Neuron (in vitro differentiated cells): Measurements from ENCODE around the gene GALNT3.
A peak's percentile ranks its signal among the peaks of the same experiment; 100 is the strongest.

Experiments used
- H2AFZ ChIP-seq: one replicate; pipeline ENCODE4 v1.6.1; 2013; ENCODE audit warnings: low read depth, mild to moderate bottlenecking, inconsistent platforms, low read length, moderate library complexity
- H3K27me3 ChIP-seq: one replicate; pipeline ENCODE4 v1.6.1; 2013; ENCODE audit warnings: low read length; ENCODE audit not compliant: insufficient read depth
- H3K36me3 ChIP-seq: one replicate; pipeline ENCODE4 v1.6.1; 2013; ENCODE audit warnings: low read length; ENCODE audit not compliant: insufficient read depth
- H3K4me1 ChIP-seq: one replicate; pipeline ENCODE4 v1.6.1; 2013; ENCODE audit warnings: low read length; ENCODE audit not compliant: insufficient read depth
- H3K4me3 ChIP-seq: 2 replicates; pipeline ENCODE4 v1.5.1; 2013; ENCODE audit warnings: mild to moderate bottlenecking, low read length, moderate library complexity
- H3K9me3 ChIP-seq: one replicate; pipeline ENCODE4 v1.6.1; 2013; ENCODE audit warnings: low read length

The GALNT3 gene

DNA sequence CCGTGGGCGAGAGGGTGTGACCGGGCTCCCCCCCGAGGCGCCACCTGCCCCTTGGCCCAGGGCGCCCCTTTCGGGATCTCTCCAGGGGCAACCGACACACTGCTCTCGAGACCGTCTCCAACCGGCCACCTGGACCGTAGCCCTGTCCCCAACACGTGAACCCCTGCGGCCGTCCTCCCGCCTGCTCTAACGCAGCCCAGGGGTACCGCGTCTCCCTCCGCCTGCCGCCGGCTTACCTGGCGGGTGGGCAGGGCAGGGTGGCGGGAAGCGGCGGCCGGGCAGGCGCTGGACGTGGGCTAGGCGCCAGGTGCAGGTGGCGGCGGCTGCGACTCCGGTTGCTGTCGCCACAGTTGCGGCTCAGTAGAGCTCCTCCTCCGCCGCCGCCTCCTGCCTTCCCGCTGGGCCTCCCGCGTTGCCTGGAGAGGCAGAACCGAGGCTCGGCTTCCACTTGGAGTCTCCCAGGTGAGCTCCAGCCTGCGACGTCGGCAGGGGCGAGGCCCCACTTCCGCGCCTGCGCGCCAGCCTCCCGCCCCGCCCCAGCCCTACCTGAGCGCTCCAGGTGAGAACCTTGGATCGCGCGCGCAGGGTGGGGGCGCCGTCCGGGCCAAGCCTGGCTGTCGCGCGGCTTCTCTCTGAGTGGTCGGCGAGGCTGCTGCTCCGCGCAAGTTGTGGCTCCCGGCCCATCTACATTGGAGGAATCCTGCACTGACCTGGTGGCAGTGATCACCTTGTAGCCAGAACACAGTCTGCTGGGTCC lies at the start of gene GALNT3:
Gene GALNT3, minus strand, starts transcription at position 469 of the 757 bp plus-strand sequence. CDS start 23,547 bp downstream, outside the sequence.
- Histone ChIP-seq H3K27me3 (peaks cover 9% of the 10 kb centered on the region), H3K36me3 (no peaks in the 10 kb centered on the region), H3K4me1 (no peaks in the 10 kb centered on the region), H3K9me3 (peaks cover 6% of the 10 kb centered on the region), H2AFZ (peak within 1 kb of the TSS; percentile 14), H3K4me3 (peak within 1 kb of the TSS; percentile 37)

DNA sequence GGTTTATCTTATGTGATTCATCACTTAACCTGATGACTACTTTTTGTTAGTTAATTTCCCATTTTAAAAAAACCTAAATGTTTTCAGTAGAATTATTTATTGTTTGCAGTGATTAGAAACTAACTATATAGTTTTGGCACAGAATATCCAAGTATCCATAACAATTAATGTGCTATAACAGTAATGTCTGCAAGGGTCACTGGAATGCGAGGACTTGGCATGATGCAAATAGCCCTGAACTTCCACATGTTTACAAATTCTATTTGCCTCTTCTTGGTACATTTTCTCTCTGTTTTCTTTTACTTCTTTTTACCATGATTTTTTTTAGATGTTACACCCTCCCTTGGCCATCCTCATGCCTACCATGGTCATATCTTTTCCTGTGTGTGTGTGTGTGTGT lies 49.3 kb upstream of the GALNT3 start:
- no peaks in the 10 kb centered on the region for H3K27me3 ChIP-seq
- H3K4me3 ChIP-seq = no peak overlapping the region
- no peaks in the 10 kb centered on the region for H3K9me3 ChIP-seq
- peaks cover 11% of the 10 kb centered on the region for H3K4me1 ChIP-seq
- H3K36me3 ChIP-seq = no peaks in the 10 kb centered on the region
- H2AFZ ChIP-seq = no peak overlapping the region

DNA sequence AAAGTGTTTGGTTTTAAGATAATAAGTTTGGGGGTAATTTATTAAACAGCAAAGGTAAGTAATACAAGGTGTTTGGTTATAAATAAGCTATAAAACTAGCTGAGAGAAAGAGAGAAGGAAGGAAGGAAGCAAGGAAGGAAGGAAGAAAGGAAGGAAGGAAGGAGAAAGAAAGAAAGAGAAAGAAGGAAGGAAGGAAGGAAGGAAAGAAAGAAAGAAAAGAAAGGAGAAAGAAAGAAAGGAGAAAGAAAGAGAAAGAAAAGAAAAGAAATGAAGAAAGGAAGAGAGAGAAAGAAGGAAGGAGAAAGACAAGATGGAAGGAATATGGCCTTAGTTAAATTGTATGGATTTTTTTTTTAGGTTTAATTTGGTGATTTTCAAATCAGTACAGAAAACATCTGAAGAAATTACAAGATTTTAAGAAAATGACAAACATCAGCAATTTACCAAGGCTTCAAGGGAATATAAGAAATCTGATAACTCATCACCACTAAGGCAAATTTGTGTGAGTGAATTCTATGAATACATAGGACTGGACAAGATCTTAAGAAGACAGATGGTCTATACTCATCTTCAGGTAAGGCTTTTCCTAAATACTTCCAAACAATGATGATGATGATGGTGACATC lies 46.4 kb upstream of the GALNT3 start:
- no peak overlapping the region for H2AFZ ChIP-seq
- H3K36me3 ChIP-seq = no peaks in the 10 kb centered on the region
- H3K9me3 ChIP-seq = no peaks in the 10 kb centered on the region
- no peak overlapping the region for H3K4me3 ChIP-seq
- H3K4me1 ChIP-seq = peaks cover 11% of the 10 kb centered on the region
- no peaks in the 10 kb centered on the region for H3K27me3 ChIP-seq

DNA sequence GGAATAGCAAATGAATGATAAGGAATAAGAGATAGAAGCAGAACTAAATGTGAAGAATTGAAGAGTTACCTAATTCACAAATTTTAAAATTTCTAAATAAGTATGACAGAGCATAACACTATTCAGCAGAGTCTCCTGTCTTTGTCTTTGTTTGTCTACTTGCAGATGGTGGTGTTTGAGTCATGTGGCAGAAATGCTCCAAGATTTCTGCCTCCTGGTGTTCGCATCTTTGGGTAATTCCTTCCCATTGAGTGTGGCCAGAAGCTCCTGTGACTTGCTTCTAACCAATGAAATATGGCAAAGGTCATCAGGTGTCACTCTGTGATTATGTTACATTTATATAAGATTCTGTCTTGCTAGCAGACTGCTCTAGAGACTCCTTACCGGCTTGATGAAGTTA lies 45.6 kb upstream of the GALNT3 start:
- no peak overlapping the region for H3K4me3 ChIP-seq
- peaks cover 8% of the 10 kb centered on the region for H3K4me1 ChIP-seq
- no peaks in the 10 kb centered on the region for H3K36me3 ChIP-seq
- no peaks in the 10 kb centered on the region for H3K27me3 ChIP-seq
- no peak overlapping the region for H2AFZ ChIP-seq
- H3K9me3 ChIP-seq = no peaks in the 10 kb centered on the region

DNA sequence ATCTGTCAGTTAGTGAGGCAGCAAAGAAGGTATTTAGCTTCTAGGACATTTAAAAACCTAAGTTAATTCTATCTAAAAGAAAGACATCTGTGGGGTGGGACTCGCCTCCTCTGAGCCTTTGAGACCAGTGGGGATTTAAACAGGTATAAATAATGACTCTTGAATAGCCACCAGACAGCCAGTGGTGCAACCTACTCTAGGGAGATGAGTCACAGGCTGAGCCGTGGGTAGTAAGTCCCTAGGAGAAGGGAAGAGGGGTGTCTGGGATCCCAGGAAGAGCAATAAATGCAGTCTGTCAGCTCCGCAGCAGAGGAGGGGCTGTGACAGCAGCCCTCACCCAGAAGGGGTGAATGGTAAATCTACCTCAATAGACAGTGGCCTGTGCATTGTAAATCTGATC lies 43.1 kb upstream of the GALNT3 start:
- H3K9me3 ChIP-seq = no peaks in the 10 kb centered on the region
- H3K4me1 ChIP-seq = peaks cover 7% of the 10 kb centered on the region
- H3K27me3 ChIP-seq = no peaks in the 10 kb centered on the region
- H2AFZ ChIP-seq = no peak overlapping the region
- H3K36me3 ChIP-seq = no peaks in the 10 kb centered on the region
- no peak overlapping the region for H3K4me3 ChIP-seq

DNA sequence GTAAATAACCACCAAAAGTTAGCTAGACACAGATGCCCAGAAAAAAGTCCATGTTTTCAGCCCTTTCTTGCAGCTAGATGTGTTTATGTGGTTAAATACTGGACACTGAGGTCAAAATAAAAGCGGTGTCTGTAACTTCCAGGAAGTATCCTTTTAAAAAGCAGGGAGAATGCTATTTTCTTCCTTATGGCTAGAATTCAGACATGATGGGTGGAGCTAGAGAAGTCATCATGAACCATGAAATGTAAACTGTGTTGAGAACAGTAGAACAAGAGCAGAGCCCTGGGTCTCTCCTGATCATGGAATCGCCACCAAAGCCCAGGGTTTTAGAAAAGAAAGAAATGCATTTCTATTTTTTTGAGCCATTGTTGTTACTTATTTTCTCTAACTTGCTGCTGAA lies 41.3 kb upstream of the GALNT3 start:
- Histone ChIP-seq H3K4me3 (no peak overlapping the region), H3K36me3 (no peaks in the 10 kb centered on the region), H3K9me3 (no peaks in the 10 kb centered on the region), H3K4me1 (peaks cover 6% of the 10 kb centered on the region), H3K27me3 (no peaks in the 10 kb centered on the region), H2AFZ (no peak overlapping the region)

DNA sequence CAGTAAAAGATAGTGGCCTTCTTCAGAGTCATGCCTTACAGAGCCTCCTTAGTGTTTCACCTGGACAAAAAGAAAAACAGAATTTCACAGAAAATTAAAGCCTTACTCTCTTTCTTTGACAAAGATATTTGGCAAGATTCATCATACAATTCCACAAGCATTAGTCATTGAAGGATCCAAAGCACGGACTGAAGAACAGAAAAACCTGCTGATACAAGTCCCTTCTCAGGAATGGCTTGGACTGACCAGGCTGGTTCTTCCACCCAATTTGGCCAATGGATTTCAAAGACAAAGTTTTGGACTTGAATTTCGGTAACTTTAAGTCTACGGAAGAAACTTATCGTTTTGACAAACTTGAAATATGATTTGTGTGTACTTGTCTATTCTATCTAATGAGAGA lies 39.1 kb upstream of the GALNT3 start:
- H3K36me3 ChIP-seq = no peaks in the 10 kb centered on the region
- peaks cover 6% of the 10 kb centered on the region for H3K4me1 ChIP-seq

DNA sequence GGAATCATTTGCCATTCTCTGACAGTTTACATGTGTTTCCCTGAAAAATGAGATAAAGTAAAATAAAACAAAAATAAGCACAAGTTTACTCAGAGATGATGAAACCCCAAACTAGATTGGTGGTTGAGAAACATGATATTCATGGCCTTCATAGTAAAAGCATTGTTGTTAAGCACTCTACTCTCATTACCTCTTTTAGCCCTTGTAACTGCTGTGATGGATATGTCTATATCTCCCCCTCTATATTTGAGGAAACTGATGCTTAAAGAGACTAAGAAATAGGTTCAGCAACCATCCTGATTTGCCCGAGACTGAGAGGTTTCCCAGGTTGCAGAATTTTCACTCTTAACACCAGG lies 33.9 kb upstream of the GALNT3 start:
- Histone ChIP-seq H3K36me3 (no peaks in the 10 kb centered on the region), H2AFZ (no peak overlapping the region), H3K4me1 (peaks cover 2% of the 10 kb centered on the region)

More for the DNA sequence above, 39.1 kb upstream of the GALNT3 start:
- no peak overlapping the region for H2AFZ ChIP-seq
- no peaks in the 10 kb centered on the region for H3K27me3 ChIP-seq
- H3K4me3 ChIP-seq = no peak overlapping the region
- H3K9me3 ChIP-seq = no peaks in the 10 kb centered on the region

DNA sequence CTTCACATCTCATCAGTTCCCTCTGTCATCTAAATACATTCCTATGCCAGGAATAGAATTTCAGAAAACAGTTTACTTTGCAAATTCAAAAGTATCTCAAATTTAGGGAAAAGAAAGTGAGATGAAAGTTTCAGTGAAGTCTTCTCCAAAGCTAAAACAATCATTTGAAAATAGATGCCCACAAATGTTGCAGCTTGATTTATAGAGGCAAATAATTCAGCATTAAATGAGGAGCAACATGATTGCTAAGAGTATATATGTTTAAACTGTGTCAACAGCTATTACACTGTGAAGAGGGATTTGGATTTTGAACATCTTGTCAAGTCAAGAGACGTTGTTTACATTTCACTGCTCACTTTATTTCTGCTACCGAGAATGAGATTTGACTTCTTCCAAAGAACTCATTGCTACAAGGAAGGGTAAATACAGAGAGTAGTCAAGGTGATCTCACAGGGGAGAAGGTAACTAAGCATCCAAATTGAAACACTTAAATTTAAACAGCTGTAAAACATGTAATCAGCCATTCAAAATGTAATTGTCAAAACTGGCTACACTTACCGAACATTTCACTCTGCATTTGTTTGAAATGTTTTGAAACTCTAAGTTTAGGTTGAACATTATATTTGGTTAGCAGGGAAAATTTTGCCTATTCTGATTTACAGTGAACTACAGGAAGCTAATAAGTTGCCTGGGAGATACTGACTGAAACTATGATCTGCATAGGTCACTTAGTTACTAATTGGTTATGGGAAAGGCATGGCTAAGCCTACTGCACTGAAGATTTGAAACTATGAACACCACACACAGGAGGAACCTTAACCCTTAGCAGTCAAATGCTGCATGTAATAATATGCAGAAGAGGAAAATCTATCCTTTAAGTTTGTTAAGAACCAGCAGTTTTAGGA lies 33.2 kb upstream of the GALNT3 start:
- H3K9me3 ChIP-seq = no peaks in the 10 kb centered on the region
- H3K36me3 ChIP-seq = no peaks in the 10 kb centered on the region
- H3K4me1 ChIP-seq = no peaks in the 10 kb centered on the region
- H3K4me3 ChIP-seq = no peak overlapping the region
- no peak overlapping the region for H2AFZ ChIP-seq
- H3K27me3 ChIP-seq = no peaks in the 10 kb centered on the region

More for the DNA sequence above, 33.9 kb upstream of the GALNT3 start:
- Histone ChIP-seq H3K27me3 (no peaks in the 10 kb centered on the region), H3K4me3 (no peak overlapping the region), H3K9me3 (no peaks in the 10 kb centered on the region)

DNA sequence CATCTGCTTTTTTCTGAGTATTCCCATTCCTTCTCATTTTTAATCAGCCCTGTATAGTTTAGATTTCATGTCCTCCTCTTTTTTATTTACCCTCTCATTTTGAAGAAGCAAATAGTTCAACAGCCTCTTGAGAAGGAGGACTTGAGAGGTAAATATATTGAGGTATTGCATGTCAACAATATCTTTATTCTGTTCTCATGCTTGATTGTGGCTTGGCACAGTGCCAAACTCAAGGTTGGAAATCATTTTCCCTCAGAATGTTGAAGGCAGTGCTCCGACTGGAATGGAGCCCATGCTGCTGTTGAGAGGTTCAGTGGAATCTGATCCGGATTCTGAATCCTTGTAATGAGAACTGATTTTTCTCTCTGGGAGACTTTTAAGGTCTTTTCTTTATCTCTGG lies 31.0 kb upstream of the GALNT3 start:
- Histone ChIP-seq H2AFZ (no peak overlapping the region), H3K4me1 (no peaks in the 10 kb centered on the region), H3K36me3 (no peaks in the 10 kb centered on the region), H3K4me3 (no peak overlapping the region), H3K27me3 (no peaks in the 10 kb centered on the region), H3K9me3 (no peaks in the 10 kb centered on the region)

DNA sequence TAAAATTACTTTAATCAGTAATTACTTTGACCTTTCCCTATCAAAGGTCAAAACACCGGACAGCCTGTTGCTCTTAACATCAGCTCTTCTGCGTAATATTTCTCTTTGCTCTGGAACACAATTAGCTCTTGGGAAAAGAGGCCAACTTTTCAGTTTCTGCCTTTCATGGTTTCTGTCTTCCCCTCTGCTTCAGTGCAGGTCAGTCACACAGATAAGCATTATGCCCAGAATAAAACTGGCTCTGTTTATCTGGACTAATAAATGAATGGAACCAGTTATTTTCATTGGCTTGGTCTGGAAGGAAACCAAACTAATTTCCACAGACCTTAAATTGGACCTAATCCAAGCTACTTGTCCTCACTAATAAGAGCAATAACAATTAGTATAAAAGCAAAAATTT lies 26.2 kb upstream of the GALNT3 start:
- Histone ChIP-seq H3K36me3 (no peaks in the 10 kb centered on the region), H3K4me1 (no peaks in the 10 kb centered on the region), H3K4me3 (no peak overlapping the region), H3K9me3 (no peaks in the 10 kb centered on the region), H2AFZ (no peak overlapping the region), H3K27me3 (no peaks in the 10 kb centered on the region)

DNA sequence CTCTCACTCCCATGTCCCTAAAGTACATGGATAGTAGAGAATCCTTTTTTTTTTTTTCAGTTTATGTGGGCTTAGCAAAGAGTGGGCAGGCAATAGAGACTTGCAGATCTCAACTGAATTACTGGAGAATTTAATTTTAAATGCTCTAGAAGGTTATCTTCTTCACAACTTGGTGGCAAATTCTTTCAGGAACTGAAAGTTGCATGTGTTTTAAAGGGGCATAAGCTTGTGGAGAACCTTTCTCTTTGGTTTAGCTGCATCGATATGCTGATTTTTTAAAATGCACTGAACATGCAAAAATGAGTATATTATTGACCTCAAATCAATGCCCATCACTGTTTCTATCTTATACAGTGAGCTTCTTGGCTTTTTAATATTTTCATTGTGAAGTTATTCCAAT lies 24.9 kb upstream of the GALNT3 start:
- Histone ChIP-seq H2AFZ (no peak overlapping the region), H3K9me3 (no peaks in the 10 kb centered on the region), H3K27me3 (no peaks in the 10 kb centered on the region), H3K36me3 (no peaks in the 10 kb centered on the region), H3K4me1 (no peaks in the 10 kb centered on the region), H3K4me3 (no peak overlapping the region)
